ENCODE data around the gene ZNF837.

- no peak for TF ChIP-seq EZH2 (IDR thresholded peaks at IDR 0.05; ENCODE audit: borderline replicate concordance, low read length)
- TF ChIP-seq CTCF (IDR thresholded peaks at IDR 0.05; ENCODE audit: low read length): no peak
Observed at GRCh38 chr19:58334691-58335249, 46.1 kb downstream of the ZNF837 start.
